Suprapubic skin (tissue), 4 donors: ENCODE measurements around the gene MRPL22. TPM values are rescaled to one million over a fixed set of nuclear protein-coding genes. Genes with fewer than 3 reads are reported as not detected.
"Not testable (repeated sequence)": the region's sequence is repeated elsewhere in the genome, so short reads cannot be mapped to it uniquely, and the experiment has no call there.

Experiments used
- DNase-seq, 2 donors: peaks; one replicate each; pipeline ENCODE4 v3.0.0-alpha.2; 2019; ENCODE audit warnings: low spot score in 2 of 2
- H3K27ac ChIP-seq: fragments of 200-600 bp; sonication (generic); one replicate; pipeline ENCODE4 v1.5.1; 2019
- H3K27me3 ChIP-seq: fragments of 200-600 bp; sonication (generic); one replicate; pipeline ENCODE4 v1.5.1; 2019
- H3K36me3 ChIP-seq: fragments of 200-600 bp; sonication (generic); one replicate; pipeline ENCODE4 v1.5.1; 2019
- H3K4me1 ChIP-seq: fragments of 200-600 bp; sonication (generic); one replicate; pipeline ENCODE4 v1.5.1; 2019
- H3K4me3 ChIP-seq: fragments of 200-600 bp; sonication (generic); one replicate; pipeline ENCODE4 v1.5.1; 2019; ENCODE audit warnings: mild to moderate bottlenecking
- H3K9me3 ChIP-seq: fragments of 200-600 bp; sonication (generic); one replicate; pipeline ENCODE4 v1.5.1; 2019
- CTCF ChIP-seq, 2 donors: fragments of 200-600 bp in 1 of 2; fragments of 450-650 bp in 1 of 2; sonication (generic) in 1 of 2; IDR thresholded peaks; one replicate each; pipeline ENCODE4 v1.5.1; 2016 to 2019; ENCODE audit warnings: antibody characterized with exemption in 2 of 2, mild to moderate bottlenecking in 1 of 2, moderate library complexity in 1 of 2
- EP300 ChIP-seq: sonication (generic); formaldehyde crosslinking; IDR thresholded peaks from one replicate; pipeline ENCODE4 v1.6.1; 2017; ENCODE audit warnings: antibody characterized with exemption
- POLR2A ChIP-seq, 2 donors: fragments of 450-650 bp; IDR thresholded peaks; one replicate each; pipeline ENCODE4 v1.6.1; 2017; ENCODE audit warnings: antibody characterized with exemption in 2 of 2, mild to moderate bottlenecking in 2 of 2, moderate library complexity in 2 of 2
- POLR2AphosphoS5 ChIP-seq, 3 donors: sonication (generic); formaldehyde crosslinking; IDR thresholded peaks; one replicate each; pipeline ENCODE4 v1.6.1; 2017; ENCODE audit warnings: antibody characterized with exemption in 3 of 3
- WGBS: methylation state at CpG from one replicate; pipeline ENCODE4 v1.1.5; 2018; 5-methylcytosine and 5-hydroxymethylcytosine counted together
- total RNA-seq, 4 donors: library from RNA; depleted of rRNA; stranded (reverse); fragments of >200 nt; gene quantifications; one replicate each; pipeline ENCODE4 v1.1.0, GENCODE V29; 2016

The MRPL22 gene
- total RNA-seq, 4 donors from 2014 or later, result 12.2 to 30.2 (median 21.7) TPM

DNA sequence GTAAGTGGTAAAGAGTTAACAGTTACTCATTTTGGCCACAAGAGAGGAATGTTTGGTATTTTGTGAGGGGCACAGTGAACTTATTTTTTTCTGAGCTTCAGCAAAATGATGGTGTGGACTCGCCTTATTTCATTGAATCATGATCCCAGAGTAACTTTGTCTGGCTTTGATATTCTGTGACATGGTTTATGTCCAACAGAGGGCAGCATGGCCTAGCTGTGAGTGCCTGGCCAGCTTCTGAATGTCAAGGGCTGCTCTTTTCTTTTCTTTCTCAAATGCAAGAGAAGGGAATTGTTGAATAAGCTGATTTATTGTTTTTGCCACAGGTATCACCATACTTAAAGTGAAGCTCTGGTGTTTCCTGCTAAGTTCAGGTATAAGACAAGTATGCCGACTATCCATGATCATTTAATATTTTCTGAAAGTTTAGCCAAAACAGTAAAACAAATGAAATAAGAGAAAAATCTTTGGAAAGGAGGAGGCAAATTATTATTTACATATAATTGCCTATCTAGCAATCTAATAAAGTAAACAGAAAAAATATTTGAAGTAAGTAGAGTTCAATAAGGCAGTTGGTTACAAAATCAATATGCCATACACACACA lies 31.7 kb downstream of the MRPL22 start:
- Histone ChIP-seq H3K4me1 (no peaks in the 10 kb centered on the region), H3K27me3 (no peaks in the 10 kb centered on the region), H3K9me3 (no peaks in the 10 kb centered on the region), H3K36me3 (peaks cover 12% of the 10 kb centered on the region), H3K27ac (no peak overlapping the region), H3K4me3 (no peak overlapping the region)
- no peak for DNase-seq
- WGBS, result 76% methylated on average over 2 of the region's 2 CpGs
- TF ChIP-seq POLR2A (IDR thresholded peaks at IDR 0.05), result no peak
- TF ChIP-seq CTCF (IDR thresholded peaks at IDR 0.05), result peak in 1 of 2 donors; percentile 30
- no peak for TF ChIP-seq EP300

DNA sequence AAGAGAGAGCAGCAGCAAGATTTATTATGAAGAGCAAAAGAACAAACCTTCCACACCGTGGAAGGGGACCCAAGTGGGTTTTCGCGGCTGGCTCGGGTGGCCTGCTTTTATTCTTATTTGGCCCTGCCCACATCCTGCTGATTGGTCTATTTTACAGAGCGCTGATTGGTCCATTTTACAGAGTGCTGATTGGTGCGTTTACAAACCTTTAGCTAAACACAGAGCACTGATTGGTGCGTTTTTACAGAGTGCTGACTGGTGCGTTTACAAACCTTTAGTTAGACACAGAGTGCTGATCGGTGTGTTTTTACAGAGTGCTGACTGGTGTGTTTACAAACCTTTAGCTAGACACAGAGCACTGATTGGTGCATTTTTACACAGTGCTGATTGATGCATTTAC lies 35.2 kb downstream of the MRPL22 start:
- not testable (repeated sequence) for DNase-seq, H3K27me3 ChIP-seq, H3K4me3 ChIP-seq, H3K27ac ChIP-seq, H3K9me3 ChIP-seq, H3K4me1 ChIP-seq, H3K36me3 ChIP-seq
- 91% methylated on average over 7 of the region's 9 CpGs for WGBS

DNA sequence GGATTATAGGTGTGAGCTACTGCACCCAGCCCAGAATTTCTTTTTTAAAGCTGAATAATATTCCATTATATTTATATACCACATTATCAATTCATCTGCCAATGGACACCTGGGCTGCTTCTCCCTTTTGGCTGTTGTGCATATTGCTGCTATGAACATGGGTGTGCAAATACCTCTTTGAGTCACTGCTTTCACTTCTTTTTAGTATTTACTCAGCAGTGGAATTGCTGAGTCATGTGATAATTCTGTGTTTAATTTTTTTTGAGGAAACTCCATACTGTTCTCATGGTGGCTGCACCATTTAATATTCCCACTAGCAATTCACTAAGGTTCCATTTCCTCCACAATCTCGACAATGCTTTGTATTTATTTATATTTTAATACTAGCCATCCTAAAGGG lies 36.5 kb downstream of the MRPL22 start:
- Histone ChIP-seq H3K9me3 (no peaks in the 10 kb centered on the region), H3K4me3 (no peak overlapping the region), H3K4me1 (no peaks in the 10 kb centered on the region), H3K27ac (no peak overlapping the region), H3K36me3 (no peaks in the 10 kb centered on the region), H3K27me3 (no peaks in the 10 kb centered on the region)
- TF ChIP-seq POLR2AphosphoS5 (IDR thresholded peaks at IDR 0.05), result no peak
- no peak for TF ChIP-seq EP300
- TF ChIP-seq POLR2A (IDR thresholded peaks at IDR 0.05), result no peak
- TF ChIP-seq CTCF (IDR thresholded peaks at IDR 0.05), result no peak
- WGBS, result 79% methylated on average over 1 of the region's 1 CpG
- no peak for DNase-seq

DNA sequence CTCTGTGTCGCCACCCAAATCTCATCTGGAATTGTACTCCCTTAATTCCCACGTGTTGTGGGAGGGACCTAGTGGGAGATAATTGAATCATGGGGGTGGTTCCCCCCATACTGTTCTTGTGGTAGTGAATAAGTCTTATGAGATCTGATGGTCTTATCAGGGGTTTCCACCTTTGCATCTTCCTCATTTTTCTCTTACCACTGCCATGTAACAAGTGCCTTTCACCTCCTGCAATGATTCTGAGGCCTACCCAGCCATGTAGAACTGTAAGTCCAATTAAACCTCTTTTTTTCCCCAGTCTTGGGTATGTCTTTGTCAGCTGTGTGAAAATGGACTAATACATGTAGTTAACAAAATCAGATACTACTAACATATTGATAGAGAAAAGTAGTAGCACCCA lies 37.4 kb downstream of the MRPL22 start:
- H3K9me3 ChIP-seq, H3K27ac ChIP-seq, H3K27me3 ChIP-seq, H3K4me1 ChIP-seq, DNase-seq, H3K4me3 ChIP-seq, H3K36me3 ChIP-seq: not testable (repeated sequence)
- WGBS, result 84% methylated on average over 2 of the region's 2 CpGs

DNA sequence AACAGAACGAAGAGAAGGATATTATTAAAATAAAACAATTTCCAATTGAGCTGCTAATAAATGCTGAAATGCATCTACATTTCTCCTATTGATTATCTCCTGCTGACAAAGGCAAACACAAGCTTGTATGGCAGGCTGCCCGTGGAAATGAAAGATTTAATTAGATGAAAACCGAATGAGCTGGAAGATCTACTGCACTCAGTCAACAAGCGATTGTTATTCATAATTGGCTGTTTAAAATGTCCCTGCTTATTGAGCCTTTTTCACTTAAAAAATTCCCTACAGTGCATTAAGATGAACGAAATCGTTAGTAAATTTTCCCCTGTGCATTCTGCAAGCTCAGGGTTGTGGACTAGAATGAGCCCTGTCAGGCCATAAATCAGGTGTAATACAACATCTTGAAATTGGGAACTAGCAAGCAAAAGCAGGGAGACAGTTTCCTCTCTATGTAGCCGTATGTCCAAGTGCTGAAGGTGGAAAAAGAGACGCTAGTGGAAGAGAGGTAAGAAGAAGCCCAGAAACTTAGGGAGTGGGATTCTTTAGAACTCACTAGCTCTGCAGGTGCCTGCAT lies 44.2 kb downstream of the MRPL22 start:
- H3K4me1 ChIP-seq, result no peaks in the 10 kb centered on the region
- DNase-seq, result no peak
- no peaks in the 10 kb centered on the region for H3K9me3 ChIP-seq
- no peak overlapping the region for H3K4me3 ChIP-seq
- TF ChIP-seq POLR2A (IDR thresholded peaks at IDR 0.05) (no peak), EP300 (no peak), CTCF (IDR thresholded peaks at IDR 0.05) (no peak), POLR2AphosphoS5 (IDR thresholded peaks at IDR 0.05) (no peak)
- H3K27me3 ChIP-seq, result no peaks in the 10 kb centered on the region
- H3K27ac ChIP-seq, result no peak overlapping the region
- 55% methylated on average over 8 of the region's 8 CpGs for WGBS
- no peaks in the 10 kb centered on the region for H3K36me3 ChIP-seq

DNA sequence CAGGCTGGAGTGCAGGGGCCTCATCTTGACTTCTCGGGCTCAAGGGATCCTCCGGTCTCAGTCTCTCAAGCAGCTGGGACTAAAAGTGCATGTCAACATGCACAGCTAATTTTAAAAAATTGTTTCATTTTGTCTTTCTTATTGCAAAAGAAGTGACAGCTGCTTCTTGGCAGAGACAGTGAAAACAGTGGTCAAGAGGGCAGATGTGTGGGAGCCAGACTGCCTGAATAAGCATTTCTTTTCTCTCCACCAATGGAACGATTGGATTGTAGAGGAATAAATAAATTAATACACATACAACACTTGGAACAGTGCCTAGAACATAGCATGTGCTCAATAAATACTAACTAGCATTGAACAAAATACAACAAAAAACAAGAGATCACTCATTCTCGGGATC lies 45.3 kb downstream of the MRPL22 start:
- 62% methylated on average over 4 of the region's 4 CpGs for WGBS
- no peaks in the 10 kb centered on the region for H3K27me3 ChIP-seq
- H3K9me3 ChIP-seq, result no peaks in the 10 kb centered on the region
- no peak overlapping the region for H3K4me3 ChIP-seq
- H3K4me1 ChIP-seq, result no peaks in the 10 kb centered on the region
- H3K36me3 ChIP-seq, result no peaks in the 10 kb centered on the region
- H3K27ac ChIP-seq, result no peak overlapping the region
- TF ChIP-seq EP300 (no peak), POLR2AphosphoS5 (IDR thresholded peaks at IDR 0.05) (no peak), CTCF (IDR thresholded peaks at IDR 0.05) (no peak), POLR2A (IDR thresholded peaks at IDR 0.05) (no peak)
- no peak for DNase-seq
